GM12878 (cell line): ENCODE measurements around the gene LRRC8D. TPM values are rescaled to one million over a fixed set of nuclear protein-coding genes. Genes with fewer than 3 reads are reported as not detected.

Experiments
- ATAC-seq: fragments of 200-7000 bp; cut with Tn5 transposase; 3 replicates; pipeline ENCODE4 v1.9.1; 2020; ENCODE audit warnings: mild to moderate bottlenecking, moderate library complexity
- BruUV-seq: library from RNA; stranded (reverse); fragments of 400-500 nt; replicated peaks from 2 replicates; lab custom pipeline; 2021; lab: Mats Ljungman, UMichigan
- CTCF ChIA-PET: fragments of 300-600 bp; sonication (Branson Sonifier 250); formaldehyde crosslinking; extraction: SDS; loops from one replicate; lab custom pipeline; 2021; ENCODE audit warnings: inconsistent platforms; lab: Yijun Ruan, JAX
- POLR2A ChIA-PET: fragments of 350-600 bp; formaldehyde crosslinking; extraction: SDS; loops from one replicate; lab custom pipeline; 2021; ENCODE audit warnings: inconsistent platforms; lab: Charles Lee
- RAD21 ChIA-PET: fragments of 300-600 bp; sonication (Branson Sonifier 250); formaldehyde crosslinking; loops from one replicate; lab custom pipeline; 2023; ENCODE audit warnings: antibody characterized with exemption; ENCODE audit not compliant: unreplicated experiment; lab: Charles Lee
- SMC1A ChIA-PET: fragments of 300-600 bp; sonication (Branson Sonifier 250); formaldehyde crosslinking; loops from one replicate; lab custom pipeline; 2023; ENCODE audit not compliant: unreplicated experiment, uncharacterized antibody; lab: Charles Lee
- DNase-seq: peaks from one replicate; pipeline ENCODE4 v3.0.0-alpha.2; 2011; ENCODE audit warnings: low read depth, low spot score
- FAIRE-seq: peaks from 3 replicates; lab custom pipeline; 2011; peaks lifted over from hg19 to GRCh38; lab: Jason Lieb, UNC
- H2AFZ ChIP-seq: 2 replicates; pipeline ENCODE4 v1.6.0; 2011; ENCODE audit warnings: low read depth, low read length, control low read depth; ENCODE audit not compliant: control insufficient read depth
- H3K27ac ChIP-seq: 2 replicates; pipeline ENCODE4 v1.5.1; 2011; ENCODE audit warnings: control low read depth; ENCODE audit not compliant: control insufficient read depth, insufficient read depth
- H3K27me3 ChIP-seq, 2 experiments: replicated peaks in 1 of 2; 2 replicates each; pipeline versions ENCODE4 v1.6.0 to v1.6.1; 2011; ENCODE audit warnings: low read length in 1 of 2; ENCODE audit not compliant: control insufficient read depth in 2 of 2, insufficient read depth in 2 of 2
- H3K36me3 ChIP-seq, 2 experiments: 2 replicates each; pipeline ENCODE4 v1.5.1; 2011; ENCODE audit warnings: low read length in 1 of 2; ENCODE audit not compliant: control insufficient read depth in 2 of 2, insufficient read depth in 2 of 2
- H3K4me1 ChIP-seq: 2 replicates; pipeline ENCODE4 v1.6.1; 2011; ENCODE audit warnings: mild to moderate bottlenecking, low read length, moderate library complexity, mixed read lengths; ENCODE audit not compliant: control insufficient read depth, insufficient read depth
- H3K4me2 ChIP-seq: 2 replicates; pipeline ENCODE4 v1.6.0; 2011; ENCODE audit warnings: control low read depth; ENCODE audit not compliant: control insufficient read depth, insufficient read depth
- H3K4me3 ChIP-seq: fragments of 200-600 bp; sonication (generic); 2 replicates; pipeline ENCODE4 v1.5.1; 2016
- H3K79me2 ChIP-seq: 2 replicates; pipeline ENCODE4 v1.6.0; 2011; ENCODE audit warnings: low read length; ENCODE audit not compliant: control insufficient read depth, insufficient read depth
- H3K9ac ChIP-seq: 2 replicates; pipeline ENCODE4 v1.8.0; 2011; ENCODE audit warnings: low read length, control low read depth, mixed read lengths; ENCODE audit not compliant: control insufficient read depth, insufficient read depth
- H3K9me3 ChIP-seq: replicated peaks from 3 replicates; pipeline ENCODE4 v1.5.1; 2011; ENCODE audit warnings: mild to moderate bottlenecking, low read length; ENCODE audit not compliant: control insufficient read depth, insufficient read depth
- H4K20me1 ChIP-seq: 2 replicates; pipeline ENCODE4 v1.6.0; 2011; ENCODE audit not compliant: control insufficient read depth, insufficient read depth
- ATF3 ChIP-seq: IDR thresholded peaks from 2 replicates; pipeline ENCODE4 v1.6.1; 2011; ENCODE audit warnings: low read depth, mild to moderate bottlenecking, low read length, moderate library complexity, borderline replicate concordance; ENCODE audit errors: extremely low read depth
- CREB1 ChIP-seq: IDR thresholded peaks from 2 replicates; pipeline ENCODE4 v1.6.1; 2012; ENCODE audit warnings: low read depth, mild to moderate bottlenecking, inconsistent platforms
- EED ChIP-seq: sonication (generic); IDR thresholded peaks from 2 replicates; pipeline ENCODE4 v1.6.1; 2016; ENCODE audit warnings: antibody characterized with exemption, low read depth
- EGR1 ChIP-seq, 2 experiments: IDR thresholded peaks; 1 replicate in 1 of 2; 2 replicates in 1 of 2; pipeline ENCODE4 v1.6.1; 2011 to 2012; ENCODE audit warnings: low read depth in 2 of 2, low read length in 2 of 2, borderline replicate concordance in 1 of 2, mild to moderate bottlenecking in 1 of 2, moderate library complexity in 1 of 2
- ETV6 ChIP-seq, 2 experiments: fragments of 450-650 bp in 1 of 2; IDR thresholded peaks in 1 of 2; conservative IDR thresholded peaks in 1 of 2; 2 replicates each; pipeline ENCODE4 v1.6.1; 2014; ENCODE audit warnings: antibody characterized with exemption in 1 of 2, borderline replicate concordance in 1 of 2, low read depth in 1 of 2, mild to moderate bottlenecking in 1 of 2, moderate library complexity in 1 of 2
- GATAD2B ChIP-seq: fragments of 450-650 bp; conservative IDR thresholded peaks from 2 replicates; pipeline ENCODE4 v1.6.1; 2017; ENCODE audit warnings: low read depth, mild to moderate bottlenecking, moderate library complexity
- MAX ChIP-seq: IDR thresholded peaks from 2 replicates; pipeline ENCODE4 v1.6.1; 2012; ENCODE audit warnings: low read depth, low read length, improper control_type of control experiment
- NKRF ChIP-seq: fragments of 450-650 bp; conservative IDR thresholded peaks from 2 replicates; pipeline ENCODE4 v1.6.1; 2017; ENCODE audit warnings: mild to moderate bottlenecking, moderate library complexity
- NR2F1 ChIP-seq: fragments of 450-650 bp; conservative IDR thresholded peaks from 2 replicates; pipeline ENCODE4 v1.6.1; 2017; ENCODE audit warnings: mild to moderate bottlenecking
- RELB ChIP-seq: fragments of 450-650 bp; IDR thresholded peaks from 2 replicates; pipeline ENCODE4 v1.6.1; 2017; ENCODE audit warnings: low read depth, mild to moderate bottlenecking, moderate library complexity
- RUNX3 ChIP-seq: IDR thresholded peaks from 2 replicates; pipeline ENCODE4 v1.6.1; 2012; ENCODE audit warnings: low read length, inconsistent platforms
- ZSCAN29 ChIP-seq: fragments of 450-650 bp; IDR thresholded peaks from 2 replicates; pipeline ENCODE4 v1.6.1; 2017; ENCODE audit warnings: mild to moderate bottlenecking, moderate library complexity
- WGBS: methylation state at CpG from one replicate; pipeline ENCODE4 v1.1.6; 2016; ENCODE audit warnings: low lambda C conversion rate; ENCODE audit not compliant: insufficient replicate concordance, insufficient coverage; ENCODE audit errors: missing lambda C conversion rate; 5-methylcytosine and 5-hydroxymethylcytosine counted together
- in situ Hi-C: fragments of 300-500 bp; cut with MboI; formaldehyde crosslinking; loops from 9 replicates; pipeline ENCODE4 v1.14.3; 2018; ENCODE audit warnings: mixed read lengths
- intact Hi-C: fragments of 100-400 bp; cut with micrococcal nuclease; formaldehyde crosslinking; loops from one replicate; pipeline ENCODE4 v1.14.2; 2022; ENCODE audit not compliant: unreplicated experiment
- polyA plus RNA-seq, 11 experiments: library from polyadenylated mRNA; depleted of rRNA in 4 of 11; unstranded in 6 of 11; stranded (reverse) in 5 of 11; fragments of >200 nt; fragmentation: Nextera tagmentation in 4 of 11; fragmentation: Illumina TruSeq in 1 of 11; extraction: Ambion mirVana in 4 of 11; extraction: Trizol in 1 of 11; gene quantifications; 1 replicate in 1 of 11; 2 replicates in 10 of 11; pipeline versions ENCODE4 v1.2.1 to v1.2.3, GENCODE V29; 2011 to 2016; ENCODE audit warnings: inconsistent platforms in 2 of 11, missing spikeins in 2 of 11, low read depth in 1 of 11
- total RNA-seq, 4 experiments: library from RNA; depleted of rRNA in 3 of 4; stranded (reverse); fragments of >200 nt in 3 of 4; fragmentation: Illumina TruSeq in 1 of 4; extraction: Trizol in 1 of 4; gene quantifications; 2 replicates each; pipeline versions ENCODE4 v1.2.1 to v1.2.3, GENCODE V29; 2013 to 2021

LRRC8D gene
- total and polyA plus RNA-seq, 10 of the 15 experiments (the other 5 are each of a cell fraction or from before 2014, with no cell fraction given), result 5.6 to 44.1 (median 26.8) TPM

DNA sequence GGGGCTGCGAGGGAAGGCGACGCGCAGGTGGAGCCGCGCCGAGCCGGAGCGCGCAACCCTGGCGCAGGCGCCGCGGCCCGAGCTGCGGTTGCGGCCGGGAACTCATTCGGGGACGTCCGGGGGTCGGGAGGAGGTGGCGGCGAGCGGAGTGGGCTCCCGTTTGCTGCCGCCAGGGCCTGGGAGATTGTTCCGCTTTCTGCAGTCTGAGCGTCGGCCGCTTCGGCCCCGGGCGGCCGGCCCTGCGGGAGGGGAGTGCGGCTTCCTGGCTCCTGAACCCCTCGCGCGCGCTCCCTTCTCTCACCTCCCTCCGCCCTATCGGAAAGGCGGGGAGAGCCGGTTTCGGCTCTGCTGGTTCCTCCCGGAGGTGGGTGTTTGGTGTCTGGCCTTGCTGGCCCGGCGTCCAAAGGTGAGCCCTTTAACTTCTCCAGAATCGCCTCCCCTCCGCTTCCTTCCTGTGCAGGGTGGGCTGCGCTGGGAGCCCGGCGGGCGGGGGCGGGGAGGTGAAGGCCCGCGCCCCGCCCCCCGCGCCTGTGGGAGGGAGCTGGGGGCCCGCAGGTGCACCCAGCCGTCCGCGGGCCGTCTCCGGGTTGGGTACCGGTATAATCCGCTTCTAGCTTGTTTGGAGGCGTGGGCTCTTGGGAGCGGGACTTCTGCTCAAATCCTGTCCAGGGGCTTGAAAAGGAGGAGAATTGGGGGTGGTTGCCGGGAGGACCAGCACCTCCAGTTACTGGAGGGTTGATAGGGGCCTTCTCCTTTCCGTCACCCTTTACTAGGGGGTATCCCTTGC lies 683 bp downstream of the LRRC8D start:
- Histone ChIP-seq H3K4me1 (peaks cover 13% of the 10 kb centered on the region), H3K9ac (peak overlapping the region; percentile 83), H3K4me2 (peak overlapping the region; percentile 78), H3K27ac (peak overlapping the region; percentile 71), H3K27me3 (no peaks in the 10 kb centered on the region), H3K36me3 (no peaks in the 10 kb centered on the region), H3K79me2 (peaks cover 16% of the 10 kb centered on the region), H3K9me3 (no peaks in the 10 kb centered on the region), H2AFZ (peak overlapping the region; percentile 98), H4K20me1 (no peaks in the 10 kb centered on the region), H3K4me3 (peak overlapping the region; percentile 71)
- ATAC-seq, result peak; percentile 71
- POLR2A ChIA-PET, result interaction anchor here (0.5 to 2.5 kb wide), 9 partner anchors 11 to 152 kb away, joined by 3 to 11 read pairs (median 3); no protein-coding TSS in a partner anchor
- no peak for FAIRE-seq
- RAD21 ChIA-PET, result interaction anchor here (1.0 to 2.2 kb wide), 3 partner anchors 22 to 58 kb away, joined by 4 to 10 read pairs (median 7); no protein-coding TSS in a partner anchor
- SMC1A ChIA-PET, result interaction anchor here (0.5 to 4.1 kb wide), 8 partner anchors 12 to 40 kb away, joined by 3 to 15 read pairs (median 3); no protein-coding TSS in a partner anchor
- under 1% methylated on average over 54 of the region's 73 CpGs for WGBS
- intact Hi-C loops, result loop anchor here (2.0 to 5.0 kb wide), 4 partner anchors 21 to 299 kb away; partner anchors contain the start of genes LRRC8B and ZNF326
- no TSS peak for BruUV-seq
- no peak for DNase-seq
- in situ Hi-C loops, result no loop called here
- CTCF ChIA-PET, result interaction anchor here (1.0 to 1.5 kb wide), 4 partner anchors 22 to 166 kb away, joined by 4 to 6 read pairs (median 5); no protein-coding TSS in a partner anchor
- TF ChIP-seq ETV6 (conservative IDR thresholded peaks at IDR 0.05 in 1 of 2, IDR thresholded peaks at IDR 0.05 in 1 of 2; ENCODE audit: borderline replicate concordance in 1 of 2, low read depth in 1 of 2) (no peak), GATAD2B (peak; percentile 79; the same call in 1 of the 2 replicates), MAX (no peak), EED (peak; percentile 52; the same call in 1 of the 2 replicates), RUNX3 (peak; percentile 77), NR2F1 (peak; percentile 54; the same call in 1 of the 2 replicates), NKRF (peak; percentile 26; the same call in 1 of the 2 replicates), ATF3 (no peak), RELB (no peak), ZSCAN29 (peak; percentile 88), EGR1 (IDR thresholded peaks at IDR 0.05; ENCODE audit: borderline replicate concordance in 1 of 2, low read depth in 2 of 2, low read length in 2 of 2) (peak in 1 of 2 experiments; percentile 85; a peak in 2 of 3 replicates), CREB1 (no peak)
